Esophagus muscularis mucosa (tissue), 4 donors: ENCODE data around the gene SPEG.

Experiments used
- CTCF ChIP-seq, 3 experiments: fragments of 200-600 bp in 2 of 3; fragments of 450-650 bp in 1 of 3; sonication (generic) in 2 of 3; IDR thresholded peaks; one replicate each; pipeline ENCODE4 v1.5.1; 2017 to 2019; ENCODE audit warnings: antibody characterized with exemption in 3 of 3, mild to moderate bottlenecking in 2 of 3, moderate library complexity in 1 of 3
- EP300 ChIP-seq: sonication (generic); formaldehyde crosslinking; IDR thresholded peaks from one replicate; pipeline ENCODE4 v1.6.1; 2017; ENCODE audit warnings: antibody characterized with exemption
- POLR2A ChIP-seq: fragments of 450-650 bp; IDR thresholded peaks from one replicate; pipeline ENCODE4 v1.6.1; 2017; ENCODE audit warnings: antibody characterized with exemption, moderate library complexity, mild to moderate bottlenecking, low read depth

GRCh38 chr2:219448776-219449341, 14.2 kb downstream of the SPEG start:
- TF ChIP-seq CTCF (IDR thresholded peaks at IDR 0.05), result peak in 2 of 3 experiments; percentile 12 to 20
- TF ChIP-seq EP300, result no peak
- TF ChIP-seq POLR2A, result no peak
